Measurements from ENCODE around the gene SNX27.
A peak's percentile ranks its signal among the peaks of the same experiment; 100 is the strongest.

The SNX27 gene

DNA sequence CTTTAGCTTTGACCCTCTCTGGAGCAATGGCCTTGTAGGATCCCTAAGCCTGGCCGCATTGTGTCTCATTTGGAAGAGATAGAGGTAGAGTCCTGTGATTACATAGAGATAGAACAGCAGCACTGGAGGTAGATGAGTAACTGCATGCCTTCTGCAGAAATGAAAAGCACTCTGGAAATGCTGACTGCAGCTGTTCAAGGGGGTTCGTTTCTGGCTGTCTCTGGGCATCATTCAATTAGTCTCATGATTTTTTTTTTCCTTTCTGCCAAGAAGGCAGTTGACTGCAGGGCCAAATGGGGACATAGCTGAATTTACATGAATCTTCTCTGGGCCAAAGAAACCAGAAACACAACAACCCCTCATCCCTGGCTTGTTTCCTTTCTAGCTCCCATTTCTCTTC, 28.1 kb upstream of the SNX27 start:
- no peak overlapping the region for H3K4me3 ChIP-seq (ENCODE audit: control insufficient read depth, low read depth, low read length)
- TF ChIP-seq, protein P1, sequence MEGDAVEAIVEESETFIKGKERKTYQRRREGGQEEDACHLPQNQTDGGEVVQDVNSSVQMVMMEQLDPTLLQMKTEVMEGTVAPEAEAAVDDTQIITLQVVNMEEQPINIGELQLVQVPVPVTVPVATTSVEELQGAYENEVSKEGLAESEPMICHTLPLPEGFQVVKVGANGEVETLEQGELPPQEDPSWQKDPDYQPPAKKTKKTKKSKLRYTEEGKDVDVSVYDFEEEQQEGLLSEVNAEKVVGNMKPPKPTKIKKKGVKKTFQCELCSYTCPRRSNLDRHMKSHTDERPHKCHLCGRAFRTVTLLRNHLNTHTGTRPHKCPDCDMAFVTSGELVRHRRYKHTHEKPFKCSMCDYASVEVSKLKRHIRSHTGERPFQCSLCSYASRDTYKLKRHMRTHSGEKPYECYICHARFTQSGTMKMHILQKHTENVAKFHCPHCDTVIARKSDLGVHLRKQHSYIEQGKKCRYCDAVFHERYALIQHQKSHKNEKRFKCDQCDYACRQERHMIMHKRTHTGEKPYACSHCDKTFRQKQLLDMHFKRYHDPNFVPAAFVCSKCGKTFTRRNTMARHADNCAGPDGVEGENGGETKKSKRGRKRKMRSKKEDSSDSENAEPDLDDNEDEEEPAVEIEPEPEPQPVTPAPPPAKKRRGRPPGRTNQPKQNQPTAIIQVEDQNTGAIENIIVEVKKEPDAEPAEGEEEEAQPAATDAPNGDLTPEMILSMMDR (conservative IDR thresholded peaks at IDR 0.05; ENCODE audit: control insufficient read depth, insufficient read depth, low read depth, low read length): no peak
- DNase-seq (ENCODE audit: low read depth): no peak

DNA sequence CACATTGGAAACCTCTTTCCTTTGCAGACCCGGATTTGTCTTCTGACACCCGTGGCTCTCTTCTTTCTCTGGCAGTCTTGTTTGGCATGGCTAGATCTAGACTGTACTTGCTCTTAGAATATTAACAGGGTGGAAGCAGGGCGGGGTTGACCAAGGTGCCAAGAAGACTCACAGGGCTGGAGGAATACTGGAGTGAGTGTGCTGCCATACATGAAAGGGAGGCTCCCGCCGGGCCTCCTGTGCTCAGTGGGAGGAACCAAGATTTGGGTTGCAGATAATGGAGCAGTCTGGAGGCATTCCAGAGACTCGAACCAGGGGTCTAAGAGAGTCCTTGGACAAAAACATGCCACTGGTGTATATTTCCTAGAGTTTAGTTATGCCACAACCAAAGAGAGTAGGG, 27.6 kb upstream of the SNX27 start:
- TF ChIP-seq, protein P1 (conservative IDR thresholded peaks at IDR 0.05; ENCODE audit: control insufficient read depth, insufficient read depth, low read depth, low read length): no peak
- no peak for DNase-seq (ENCODE audit: low read depth)
- no peak overlapping the region for H3K4me3 ChIP-seq (ENCODE audit: control insufficient read depth, low read depth, low read length)

DNA sequence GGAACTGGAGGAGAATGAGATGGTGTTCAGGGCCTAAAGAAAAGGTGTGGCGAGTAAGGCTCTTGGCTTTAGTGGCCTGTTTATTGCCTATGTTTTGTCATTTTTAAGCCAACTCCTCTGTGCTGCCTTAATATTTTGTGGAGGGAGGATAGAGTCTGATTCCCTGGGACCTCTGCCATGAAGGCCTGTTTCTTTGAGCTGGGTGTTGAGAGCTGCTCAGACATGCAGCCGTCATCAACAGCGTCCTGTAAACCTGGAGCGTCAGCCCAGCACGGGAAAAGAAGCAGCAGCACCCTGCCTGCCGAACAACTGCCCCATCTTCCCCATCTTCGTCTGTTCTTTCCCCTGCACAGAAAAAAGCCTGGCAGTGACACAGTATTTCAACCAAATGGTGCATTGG, 27.1 kb upstream of the SNX27 start:
- no peak overlapping the region for H3K4me3 ChIP-seq (ENCODE audit: control insufficient read depth, low read depth, low read length)
- no peak for DNase-seq (ENCODE audit: low read depth)
- TF ChIP-seq, protein P1 (conservative IDR thresholded peaks at IDR 0.05; ENCODE audit: control insufficient read depth, insufficient read depth, low read depth, low read length): no peak

DNA sequence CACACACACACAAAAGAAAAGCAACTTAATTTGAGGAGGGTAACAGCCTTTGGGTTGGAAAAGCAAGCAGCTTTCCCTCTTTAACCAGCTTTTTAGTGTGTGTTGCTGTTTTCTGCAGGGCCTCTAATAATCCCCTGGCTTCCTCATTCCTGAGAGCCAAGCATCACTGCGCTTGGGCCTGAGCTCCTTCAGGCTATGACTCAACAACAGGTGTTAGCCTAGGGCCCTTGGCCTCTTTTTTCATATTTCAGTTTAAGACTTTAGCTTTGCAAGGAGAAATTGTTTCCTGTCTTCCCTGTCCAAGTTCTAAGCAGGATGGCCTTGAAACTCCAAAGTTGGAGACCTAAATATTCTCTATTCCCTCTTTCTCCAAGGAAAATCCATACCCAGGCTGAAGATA, 26.2 kb upstream of the SNX27 start:
- peak; percentile 62 for DNase-seq (ENCODE audit: low read depth)
- no peak overlapping the region for H3K4me3 ChIP-seq (ENCODE audit: control insufficient read depth, low read depth, low read length)
- TF ChIP-seq, protein P1 (conservative IDR thresholded peaks at IDR 0.05; ENCODE audit: control insufficient read depth, insufficient read depth, low read depth, low read length): no peak

DNA sequence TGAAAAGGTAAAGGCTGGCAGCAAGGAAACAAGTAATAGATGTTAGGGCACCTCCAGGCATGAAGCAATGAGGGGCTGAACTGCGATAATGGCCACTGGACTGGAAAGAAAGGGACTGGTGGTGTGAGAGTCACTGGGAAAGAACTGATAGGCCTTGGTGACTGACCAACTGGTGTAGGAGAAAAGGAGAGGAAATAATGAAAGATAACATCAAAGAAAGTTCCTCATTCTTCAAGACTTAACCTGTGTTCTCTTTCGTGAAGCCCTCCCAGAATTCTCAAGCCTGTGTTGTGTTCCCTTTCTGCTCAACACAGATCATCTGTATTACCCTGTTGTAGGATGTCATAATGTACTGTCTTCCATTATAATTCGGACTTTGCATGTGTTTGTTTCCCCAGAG, 20.9 kb upstream of the SNX27 start:
- DNase-seq (ENCODE audit: low read depth): no peak

DNA sequence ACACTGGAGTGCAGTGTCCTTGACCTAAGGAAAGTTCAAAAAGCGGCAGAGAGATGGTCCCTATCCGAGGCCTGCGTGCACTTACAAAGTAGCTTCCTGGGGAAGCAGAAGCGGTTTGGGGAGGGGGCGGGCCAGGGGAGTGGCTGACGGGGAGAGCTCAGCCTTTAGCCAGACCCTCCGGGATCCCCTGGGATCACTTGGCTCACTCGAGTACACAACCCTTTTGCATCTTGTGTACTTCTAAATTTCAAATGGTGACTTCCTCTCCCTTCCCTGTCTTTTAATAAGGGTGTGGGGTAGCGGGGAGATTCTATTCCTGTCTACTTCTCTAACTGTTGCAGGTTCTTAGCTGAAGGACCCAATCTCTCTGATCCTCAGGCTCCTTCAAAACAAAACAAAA, 18.1 kb upstream of the SNX27 start:
- DNase-seq (ENCODE audit: low read depth): no peak
- TF ChIP-seq, protein P1 (conservative IDR thresholded peaks at IDR 0.05; ENCODE audit: control insufficient read depth, insufficient read depth, low read depth, low read length): no peak
- no peak overlapping the region for H3K4me3 ChIP-seq (ENCODE audit: control insufficient read depth, low read depth, low read length)

More for the DNA sequence above, 20.9 kb upstream of the SNX27 start:
- no peak overlapping the region for H3K4me3 ChIP-seq (ENCODE audit: control insufficient read depth, low read depth, low read length)
- TF ChIP-seq, protein P1 (conservative IDR thresholded peaks at IDR 0.05; ENCODE audit: control insufficient read depth, insufficient read depth, low read depth, low read length): no peak

DNA sequence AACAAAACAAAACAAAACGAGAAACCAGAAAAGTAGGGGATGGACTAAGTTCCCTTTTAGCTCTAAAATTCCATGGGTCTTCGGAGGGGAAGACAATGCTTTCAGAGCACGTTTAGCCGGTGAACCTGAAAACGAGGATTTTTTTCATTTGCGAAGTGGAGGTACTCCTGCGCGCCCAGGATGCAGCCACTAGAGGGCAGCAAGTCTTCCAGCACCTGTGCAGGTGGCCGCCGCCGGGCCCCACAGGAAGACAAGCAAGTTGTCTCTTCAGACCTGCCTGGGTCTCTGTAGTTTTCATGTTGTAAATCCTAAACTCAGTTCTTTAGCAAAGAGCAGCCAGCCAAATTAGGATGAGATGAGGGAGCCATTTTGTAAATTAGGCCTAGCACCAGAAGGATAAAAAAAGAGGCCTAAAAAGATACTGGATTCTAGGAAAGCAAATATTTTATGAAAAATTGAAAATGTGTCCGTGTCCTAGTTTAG, 17.7 kb upstream of the SNX27 start:
- DNase-seq (ENCODE audit: low read depth): peak; percentile 48
- H3K4me3 ChIP-seq (ENCODE audit: control insufficient read depth, low read depth, low read length): no peak overlapping the region
- TF ChIP-seq, protein P1 (conservative IDR thresholded peaks at IDR 0.05; ENCODE audit: control insufficient read depth, insufficient read depth, low read depth, low read length): peak; percentile 84

Measured in fibroblast of mammary gland (primary cell).